GM12891 (cell line): ENCODE data around the gene ATAD2B.

ENCODE experiments used
- PAX5 ChIP-seq: IDR thresholded peaks from 2 replicates; pipeline ENCODE4 v1.6.1; 2011; ENCODE audit warnings: low read length, moderate library complexity, mild to moderate bottlenecking; ENCODE audit not compliant: insufficient read depth, severe bottlenecking
- POLR2A ChIP-seq: IDR thresholded peaks from 2 replicates; pipeline ENCODE4 v1.6.1; 2011; ENCODE audit warnings: low read depth, low read length, control low read depth
- POLR2AphosphoS5 ChIP-seq: IDR thresholded peaks from 2 replicates; pipeline ENCODE4 v1.6.1; 2011; ENCODE audit warnings: low read depth, low read length, control low read depth
- SPI1 ChIP-seq: IDR thresholded peaks from 2 replicates; pipeline ENCODE4 v1.6.1; 2011; ENCODE audit warnings: low read depth, low read length, control low read depth
- TAF1 ChIP-seq: IDR thresholded peaks from 2 replicates; pipeline ENCODE4 v1.6.1; 2011; ENCODE audit warnings: low read depth, low read length, control low read depth

DNA sequence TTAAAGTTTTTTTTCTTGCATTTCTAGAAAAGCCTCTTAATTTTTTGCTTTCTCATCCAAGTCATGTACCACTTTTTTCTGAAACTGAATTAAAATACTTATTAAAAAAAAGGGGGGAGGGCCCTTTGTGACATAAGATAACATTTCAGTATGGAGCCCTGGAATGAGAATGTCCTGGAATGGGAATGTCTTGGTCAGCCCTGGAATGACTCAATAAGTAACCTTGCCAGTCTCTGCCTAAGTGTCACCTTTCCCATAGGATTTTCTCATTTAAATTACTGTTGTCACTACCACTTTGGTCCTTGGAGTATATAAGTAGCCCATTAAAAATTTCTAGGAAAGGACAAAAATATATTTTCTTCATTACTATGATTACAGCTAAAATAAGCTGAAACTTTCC, 18.1 kb upstream of the ATAD2B start:
- TF ChIP-seq POLR2A (no peak), POLR2AphosphoS5 (no peak), TAF1 (no peak), PAX5 (no peak), SPI1 (no peak)
